Transverse colon (tissue), 4 donors: ENCODE results near the gene ZNF33B.

ENCODE experiments used
- CTCF ChIP-seq, 5 experiments: fragments of 200-600 bp in 3 of 5; fragments of 450-650 bp in 2 of 5; sonication (generic) in 3 of 5; IDR thresholded peaks; 1 replicate in 2 of 5; 2 replicates in 3 of 5; pipeline ENCODE4 v1.5.1; 2016 to 2017; ENCODE audit warnings: antibody characterized with exemption in 5 of 5, inconsistent platforms in 3 of 5, mild to moderate bottlenecking in 2 of 5, moderate library complexity in 1 of 5
- EP300 ChIP-seq: sonication (generic); formaldehyde crosslinking; IDR thresholded peaks from one replicate; pipeline ENCODE4 v1.6.1; 2017; ENCODE audit warnings: antibody characterized with exemption, low read depth
- POLR2A ChIP-seq: fragments of 450-650 bp; IDR thresholded peaks from one replicate; pipeline ENCODE4 v1.6.1; 2016; ENCODE audit warnings: antibody characterized with exemption, mild to moderate bottlenecking, moderate library complexity
- POLR2AphosphoS5 ChIP-seq, 3 donors: sonication (generic); formaldehyde crosslinking; IDR thresholded peaks; one replicate each; pipeline ENCODE4 v1.6.1; 2016; ENCODE audit warnings: antibody characterized with exemption in 3 of 3

GRCh38 chr10:42637142-42637541 is 1.2 kb downstream of the ZNF33B start:
- TF ChIP-seq POLR2AphosphoS5 (IDR thresholded peaks at IDR 0.05) (no peak), CTCF (IDR thresholded peaks at IDR 0.05) (no peak), POLR2A (no peak), EP300 (no peak)
